Nephron progenitor cell (in vitro differentiated cells): ENCODE data around the gene OBP2A.

Experiments used
- DNase-seq: peaks from one replicate; pipeline ENCODE4 v3.0.0; 2021
- H3K27ac Mint-ChIP-seq: 2 replicates; pipeline ENCODE4 v1.8.0; 2021; ENCODE audit warnings: mild to moderate bottlenecking, moderate library complexity, mixed read lengths
- H3K27me3 Mint-ChIP-seq: 2 replicates; pipeline ENCODE4 v1.8.0; 2021; ENCODE audit warnings: mild to moderate bottlenecking, low read depth, mixed read lengths; ENCODE audit not compliant: poor library complexity
- H3K36me3 Mint-ChIP-seq: 2 replicates; pipeline ENCODE4 v1.8.0; 2021; ENCODE audit warnings: low read depth, mixed read lengths
- H3K4me1 Mint-ChIP-seq: 2 replicates; pipeline ENCODE4 v1.8.0; 2021; ENCODE audit warnings: mixed read lengths
- H3K4me3 Mint-ChIP-seq: 2 replicates; pipeline ENCODE4 v1.8.0; 2021; ENCODE audit warnings: mild to moderate bottlenecking, moderate library complexity, mixed read lengths
- H3K9me3 Mint-ChIP-seq: 2 replicates; pipeline ENCODE4 v1.8.0; 2021; ENCODE audit warnings: mild to moderate bottlenecking, moderate library complexity, mixed read lengths
- CTCF ChIP-seq: fragments of 200-600 bp; sonication (generic); IDR thresholded peaks from 2 replicates; pipeline ENCODE4 v1.5.0; 2021; ENCODE audit warnings: antibody characterized with exemption

OBP2A gene

GRCh38 chr9:135573124-135573523 lies 27.2 kb downstream of the OBP2A start:
- Mint-ChIP-seq H3K27me3 (peaks cover 14% of the 10 kb centered on the region), H3K4me3 (no peak overlapping the region), H3K4me1 (peaks cover 7% of the 10 kb centered on the region), H3K27ac (no peak overlapping the region), H3K9me3 (peaks cover 20% of the 10 kb centered on the region), H3K36me3 (no peaks in the 10 kb centered on the region)
- no peak for DNase-seq
- TF ChIP-seq CTCF, result no peak

DNA sequence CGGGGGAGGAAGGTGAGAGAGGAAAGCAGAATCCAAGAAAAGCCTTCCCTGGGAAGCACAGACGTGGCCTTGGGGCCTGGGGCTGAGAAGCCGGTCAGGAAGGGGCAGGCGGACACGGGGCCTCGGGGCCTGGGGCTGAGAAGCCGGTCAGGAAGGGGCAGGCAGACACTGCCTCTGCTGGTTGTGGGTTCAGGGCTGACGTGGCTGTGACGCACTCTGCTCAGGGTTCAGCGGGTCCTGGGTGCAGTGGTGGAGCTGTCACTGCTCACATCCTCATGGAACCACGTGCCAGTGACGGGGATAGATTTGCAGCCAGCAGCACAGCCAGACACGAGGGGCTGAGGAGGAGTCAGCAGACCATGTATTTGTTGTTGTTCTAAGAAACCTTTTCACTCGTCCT lies 28.4 kb downstream of the OBP2A start:
- Mint-ChIP-seq H3K27me3 (peaks cover 9% of the 10 kb centered on the region), H3K4me1 (peaks cover 7% of the 10 kb centered on the region)
- no peak for DNase-seq

GRCh38 chr9:135574943-135575342 lies 29.0 kb downstream of the OBP2A start:
- DNase-seq, result no peak
- H3K36me3 Mint-ChIP-seq, result no peaks in the 10 kb centered on the region
- peaks cover 7% of the 10 kb centered on the region for H3K4me1 Mint-ChIP-seq
- H3K9me3 Mint-ChIP-seq, result peaks cover 8% of the 10 kb centered on the region
- H3K27me3 Mint-ChIP-seq, result peaks cover 6% of the 10 kb centered on the region
- no peak overlapping the region for H3K27ac Mint-ChIP-seq
- no peak overlapping the region for H3K4me3 Mint-ChIP-seq
- no peak for TF ChIP-seq CTCF

More for the DNA sequence above, 28.4 kb downstream of the OBP2A start:
- no peak for TF ChIP-seq CTCF
- Mint-ChIP-seq H3K4me3 (no peak overlapping the region), H3K9me3 (peaks cover 11% of the 10 kb centered on the region), H3K36me3 (no peaks in the 10 kb centered on the region), H3K27ac (no peak overlapping the region)

DNA sequence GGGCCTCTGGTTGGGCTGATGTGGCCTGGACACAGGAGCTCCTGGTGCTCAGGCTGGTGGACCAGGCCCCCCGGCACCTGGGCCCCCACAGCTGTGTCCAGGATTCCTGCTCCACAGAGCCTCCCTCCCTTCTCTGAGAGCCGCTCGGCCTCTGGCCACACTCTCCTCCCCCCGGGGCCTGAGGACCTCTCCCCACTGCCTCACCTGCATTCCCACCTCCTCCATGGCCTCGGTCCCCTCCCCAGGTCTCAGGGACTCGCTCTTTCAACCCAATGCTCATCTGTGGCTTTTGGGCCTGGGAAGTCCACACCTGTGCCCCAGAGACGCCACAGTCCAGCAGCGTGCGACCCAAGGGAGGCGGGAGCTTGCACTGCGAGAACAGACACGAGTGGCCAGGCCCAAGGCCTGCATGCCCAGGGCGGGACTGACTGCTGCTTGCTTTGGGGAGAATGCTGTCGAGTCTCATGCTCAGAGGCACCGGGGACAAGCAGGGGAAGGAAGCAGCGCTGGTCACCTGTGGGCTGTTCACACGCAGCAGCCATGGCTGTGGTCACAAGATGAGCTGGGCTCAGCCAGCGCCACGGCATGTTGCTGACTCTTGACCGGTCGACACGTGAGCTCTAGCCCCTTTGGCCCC lies 30.2 kb downstream of the OBP2A start:
- Mint-ChIP-seq H3K27ac (no peak overlapping the region), H3K36me3 (no peaks in the 10 kb centered on the region), H3K4me1 (peaks cover 7% of the 10 kb centered on the region), H3K9me3 (peaks cover 2% of the 10 kb centered on the region), H3K27me3 (peaks cover 9% of the 10 kb centered on the region), H3K4me3 (no peak overlapping the region)
- no peak for TF ChIP-seq CTCF
- no peak for DNase-seq

GRCh38 chr9:135577256-135577655 lies 31.3 kb downstream of the OBP2A start:
- peaks cover 7% of the 10 kb centered on the region for H3K4me1 Mint-ChIP-seq
- H3K27me3 Mint-ChIP-seq, result peaks cover 17% of the 10 kb centered on the region

More at GRCh38 chr9:135577256-135577655, 31.3 kb downstream of the OBP2A start:
- TF ChIP-seq CTCF, result no peak
- Mint-ChIP-seq H3K9me3 (peaks cover 8% of the 10 kb centered on the region), H3K36me3 (no peaks in the 10 kb centered on the region), H3K27ac (no peak overlapping the region), H3K4me3 (no peak overlapping the region)
- no peak for DNase-seq
